Neuronal stem cell (in vitro differentiated cells): Measurements from ENCODE around the gene GLB1L3.

Source experiments
- DNase-seq: peaks from one replicate; pipeline ENCODE4 v3.0.0-alpha.2; 2013; ENCODE audit warnings: low spot score
- H2AFZ ChIP-seq: one replicate; pipeline ENCODE4 v1.6.1; 2013; ENCODE audit warnings: mild to moderate bottlenecking, low read length, inconsistent platforms
- H2AK5ac ChIP-seq: 2 replicates; pipeline ENCODE4 v1.6.1; 2013; ENCODE audit warnings: low read depth, mild to moderate bottlenecking, inconsistent platforms, low read length, moderate library complexity, mixed read lengths
- H2BK120ac ChIP-seq: 2 replicates; pipeline ENCODE4 v1.6.1; 2013; ENCODE audit warnings: low read depth, mild to moderate bottlenecking, inconsistent platforms, low read length, moderate library complexity, mixed read lengths
- H2BK12ac ChIP-seq: one replicate; pipeline ENCODE4 v1.6.1; 2013; ENCODE audit warnings: low read length, inconsistent platforms
- H2BK15ac ChIP-seq: 2 replicates; pipeline ENCODE4 v1.6.1; 2013; ENCODE audit warnings: mild to moderate bottlenecking, low read length, inconsistent platforms, mixed read lengths
- H2BK5ac ChIP-seq: one replicate; pipeline ENCODE4 v1.6.1; 2013; ENCODE audit warnings: inconsistent platforms, mild to moderate bottlenecking, low read length, moderate library complexity
- H3K14ac ChIP-seq: one replicate; pipeline ENCODE4 v1.6.1; 2013; ENCODE audit warnings: low read length, inconsistent platforms
- H3K18ac ChIP-seq: 2 replicates; pipeline ENCODE4 v1.6.1; 2013; ENCODE audit warnings: low read length, inconsistent platforms
- H3K23ac ChIP-seq: 2 replicates; pipeline ENCODE4 v1.6.1; 2013; ENCODE audit warnings: low read depth, mild to moderate bottlenecking, mixed read lengths, low read length, inconsistent platforms; ENCODE audit not compliant: poor library complexity
- H3K27ac ChIP-seq: replicated peaks from 3 replicates; pipeline ENCODE4 v1.5.1; 2013; ENCODE audit warnings: low read length, inconsistent platforms
- H3K27me3 ChIP-seq, 3 experiments: 2 replicates each; pipeline ENCODE4 v1.6.1; 2013; ENCODE audit warnings: low read length in 3 of 3, mild to moderate bottlenecking in 2 of 3, inconsistent platforms in 1 of 3, low read depth in 1 of 3, mixed read lengths in 1 of 3, moderate library complexity in 1 of 3; ENCODE audit not compliant: control insufficient read depth in 3 of 3, insufficient read depth in 3 of 3
- H3K36me3 ChIP-seq, 2 donors: replicated peaks in 1 of 2; 2 replicates each; pipeline ENCODE4 v1.6.1; 2013; ENCODE audit warnings: low read length in 2 of 2; ENCODE audit not compliant: control insufficient read depth in 2 of 2, insufficient read depth in 2 of 2
- H3K4ac ChIP-seq: 2 replicates; pipeline ENCODE4 v1.6.1; 2013; ENCODE audit warnings: inconsistent platforms, mild to moderate bottlenecking, low read length, moderate library complexity
- H3K4me1 ChIP-seq, 2 donors: 1 replicate in 1 of 2; 2 replicates in 1 of 2; pipeline ENCODE4 v1.6.1; 2013; ENCODE audit warnings: low read length in 2 of 2, low read depth in 1 of 2; ENCODE audit not compliant: control insufficient read depth in 2 of 2, insufficient read depth in 1 of 2
- H3K4me2 ChIP-seq: one replicate; pipeline ENCODE4 v1.6.1; 2013; ENCODE audit warnings: mild to moderate bottlenecking, low read length, inconsistent platforms; ENCODE audit not compliant: insufficient read depth, poor library complexity, severe bottlenecking
- H3K4me3 ChIP-seq, 2 donors: 2 replicates each; pipeline ENCODE4 v1.5.1; 2013; ENCODE audit warnings: low read length in 2 of 2, mild to moderate bottlenecking in 2 of 2, inconsistent platforms in 1 of 2, moderate library complexity in 1 of 2
- H3K79me1 ChIP-seq: one replicate; pipeline ENCODE4 v1.6.1; 2013; ENCODE audit warnings: low read depth, mild to moderate bottlenecking, inconsistent platforms, low read length, moderate library complexity
- H3K9ac ChIP-seq: one replicate; pipeline ENCODE4 v1.6.1; 2013; ENCODE audit warnings: mild to moderate bottlenecking, low read depth, low read length, inconsistent platforms; ENCODE audit not compliant: poor library complexity
- H3K9me3 ChIP-seq, 2 donors: replicated peaks in 1 of 2; 2 replicates each; pipeline versions ENCODE3 to v1.6.1; 2013; ENCODE audit warnings: low read length in 2 of 2, mild to moderate bottlenecking in 2 of 2, inconsistent platforms in 1 of 2, low read depth in 1 of 2, mixed read lengths in 1 of 2, moderate library complexity in 1 of 2; ENCODE audit not compliant: control insufficient read depth in 2 of 2, insufficient read depth in 1 of 2
- H4K8ac ChIP-seq: one replicate; pipeline ENCODE4 v1.6.1; 2013; ENCODE audit warnings: low read depth, mild to moderate bottlenecking, inconsistent platforms, low read length, moderate library complexity
- H4K91ac ChIP-seq: one replicate; pipeline ENCODE4 v1.6.1; 2013; ENCODE audit warnings: low read length, low read depth, mild to moderate bottlenecking, inconsistent platforms; ENCODE audit not compliant: poor library complexity
- WGBS, 2 donors: extraction: QIAGEN DNeasy Blood & Tissue Kit; methylation state at CpG; one replicate each; pipeline ENCODE4 v1.1.7; 2013; ENCODE audit warnings: missing lambda C conversion rate in 2 of 2, mixed read lengths in 1 of 2; ENCODE audit not compliant: insufficient read length in 2 of 2, insufficient replicate concordance in 1 of 2; ENCODE audit errors: extremely low coverage in 2 of 2; 5-methylcytosine and 5-hydroxymethylcytosine counted together

GLB1L3 gene

GRCh38 chr11:134347441-134347840 lies 71.3 kb downstream of the GLB1L3 start:
- no peak overlapping the region for H2AK5ac ChIP-seq
- H3K36me3 ChIP-seq, result no peaks in the 10 kb centered on the region
- H4K8ac ChIP-seq, result no peak overlapping the region
- no peak overlapping the region for H2BK5ac ChIP-seq
- H4K91ac ChIP-seq, result no peak overlapping the region
- no peak overlapping the region for H2BK120ac ChIP-seq
- H3K79me1 ChIP-seq, result no peaks in the 10 kb centered on the region
- no peak overlapping the region for H3K4me2 ChIP-seq
- H3K4me1 ChIP-seq, result no peaks in the 10 kb centered on the region
- H3K18ac ChIP-seq, result no peak overlapping the region
- H2AFZ ChIP-seq, result no peak overlapping the region
- no peak overlapping the region for H2BK15ac ChIP-seq
- H3K9ac ChIP-seq, result no peak overlapping the region
- H3K23ac ChIP-seq, result no peak overlapping the region
- H3K4me3 ChIP-seq, result no peak overlapping the region
- no peaks in the 10 kb centered on the region for H3K27me3 ChIP-seq
- DNase-seq, result no peak
- no CpG with 5 or more reads among the region's 10 CpGs for WGBS, 2 donors
- no peak overlapping the region for H3K4ac ChIP-seq
- H3K9me3 ChIP-seq, result no peaks in the 10 kb centered on the region
- H3K27ac ChIP-seq, result no peak overlapping the region
- no peak overlapping the region for H3K14ac ChIP-seq
- no peak overlapping the region for H2BK12ac ChIP-seq

GRCh38 chr11:134349109-134349801 lies 73.1 kb downstream of the GLB1L3 start:
- no peaks in the 10 kb centered on the region for H3K9me3 ChIP-seq
- H3K79me1 ChIP-seq, result no peaks in the 10 kb centered on the region
- no CpG with 5 or more reads among the region's 6 CpGs for WGBS, 2 donors
- H2BK5ac ChIP-seq, result no peak overlapping the region
- H3K18ac ChIP-seq, result no peak overlapping the region
- H3K27me3 ChIP-seq, result no peaks in the 10 kb centered on the region
- DNase-seq, result no peak
- H3K14ac ChIP-seq, result no peak overlapping the region
- H3K9ac ChIP-seq, result no peak overlapping the region
- H2BK15ac ChIP-seq, result no peak overlapping the region
- no peak overlapping the region for H3K4me3 ChIP-seq
- no peaks in the 10 kb centered on the region for H3K4me1 ChIP-seq
- H3K4ac ChIP-seq, result no peak overlapping the region
- no peak overlapping the region for H2BK120ac ChIP-seq
- no peak overlapping the region for H2AK5ac ChIP-seq
- H4K8ac ChIP-seq, result no peak overlapping the region
- H4K91ac ChIP-seq, result no peak overlapping the region
- no peak overlapping the region for H2BK12ac ChIP-seq
- H3K4me2 ChIP-seq, result no peak overlapping the region
- H3K36me3 ChIP-seq, result no peaks in the 10 kb centered on the region
- H3K27ac ChIP-seq, result no peak overlapping the region
- H2AFZ ChIP-seq, result no peak overlapping the region
- H3K23ac ChIP-seq, result no peak overlapping the region

GRCh38 chr11:134349802-134350355 lies 73.7 kb downstream of the GLB1L3 start:
- Histone ChIP-seq H3K4ac (no peak overlapping the region), H4K91ac (no peak overlapping the region), H3K4me2 (no peak overlapping the region), H3K18ac (no peak overlapping the region), H3K23ac (no peak overlapping the region), H2AK5ac (no peak overlapping the region), H3K27me3 (no peaks in the 10 kb centered on the region), H2AFZ (no peak overlapping the region), H3K27ac (no peak overlapping the region), H2BK15ac (no peak overlapping the region), H2BK12ac (no peak overlapping the region), H4K8ac (no peak overlapping the region), H3K4me1 (no peaks in the 10 kb centered on the region), H3K4me3 (no peak overlapping the region), H2BK5ac (no peak overlapping the region), H3K36me3 (no peaks in the 10 kb centered on the region), H3K79me1 (no peaks in the 10 kb centered on the region), H3K14ac (no peak overlapping the region), H3K9me3 (no peaks in the 10 kb centered on the region), H3K9ac (no peak overlapping the region), H2BK120ac (no peak overlapping the region)
- WGBS, 2 donors, result no CpG with 5 or more reads among the region's 10 CpGs
- no peak for DNase-seq

DNA sequence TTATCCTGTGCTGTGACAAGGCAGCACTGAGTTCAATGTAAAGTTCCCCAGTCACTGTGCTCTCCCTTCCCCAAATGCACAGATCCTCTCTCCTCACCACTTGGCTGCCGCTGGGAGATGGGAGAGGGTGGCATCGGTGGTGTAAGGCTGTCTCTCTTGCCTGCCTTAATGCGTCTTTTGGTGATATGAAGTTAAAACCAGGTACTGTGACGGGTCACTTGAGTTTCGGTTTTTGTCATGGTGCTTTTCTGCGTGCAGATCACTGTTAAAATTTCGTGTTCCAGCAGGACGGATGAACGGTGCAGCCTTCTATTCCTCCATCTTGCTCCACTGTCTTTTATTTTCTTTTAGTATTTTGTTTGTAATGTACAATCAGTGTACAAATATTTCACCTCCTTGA lies 74.2 kb downstream of the GLB1L3 start:
- no peak for DNase-seq
- no peak overlapping the region for H3K27ac ChIP-seq
- no peak overlapping the region for H3K14ac ChIP-seq
- H3K4me2 ChIP-seq, result no peak overlapping the region
- H3K9ac ChIP-seq, result no peak overlapping the region
- no peak overlapping the region for H3K4me3 ChIP-seq
- H3K27me3 ChIP-seq, result no peaks in the 10 kb centered on the region
- H4K91ac ChIP-seq, result no peak overlapping the region
- no peak overlapping the region for H4K8ac ChIP-seq
- no peak overlapping the region for H2AK5ac ChIP-seq
- H3K36me3 ChIP-seq, result no peaks in the 10 kb centered on the region
- no CpG with 5 or more reads among the region's 9 CpGs for WGBS, 2 donors
- H3K18ac ChIP-seq, result no peak overlapping the region
- H2AFZ ChIP-seq, result no peak overlapping the region
- H3K4ac ChIP-seq, result no peak overlapping the region
- H2BK120ac ChIP-seq, result no peak overlapping the region
- H2BK12ac ChIP-seq, result no peak overlapping the region
- no peak overlapping the region for H2BK15ac ChIP-seq
- H3K9me3 ChIP-seq, result no peaks in the 10 kb centered on the region
- no peak overlapping the region for H3K23ac ChIP-seq
- no peaks in the 10 kb centered on the region for H3K4me1 ChIP-seq
- no peaks in the 10 kb centered on the region for H3K79me1 ChIP-seq
- no peak overlapping the region for H2BK5ac ChIP-seq
